GM06990 (cell line): ENCODE data around the gene ZNF438.

ENCODE experiments used
- DNase-seq: peaks from one replicate; pipeline ENCODE4 v3.0.0-alpha.2; 2011; ENCODE audit not compliant: insufficient read length; ENCODE audit errors: extremely low read depth
- H3K27me3 ChIP-seq: replicated peaks from 2 replicates; pipeline ENCODE4 v1.6.0; 2011; ENCODE audit warnings: low read length; ENCODE audit not compliant: control insufficient read depth, insufficient read depth
- H3K36me3 ChIP-seq: 2 replicates; pipeline ENCODE4 v1.5.1; 2011; ENCODE audit warnings: low read length; ENCODE audit not compliant: control insufficient read depth, insufficient read depth
- H3K4me3 ChIP-seq: replicated peaks from 2 replicates; pipeline ENCODE4 v1.5.1; 2011; ENCODE audit warnings: low read depth, mild to moderate bottlenecking, control low read depth, low read length
- TF ChIP-seq, protein P1 (sequence below): IDR thresholded peaks from 2 replicates; pipeline ENCODE4 v1.5.1; 2011; ENCODE audit warnings: low read length, control low read depth, mild to moderate bottlenecking, inconsistent platforms; ENCODE audit not compliant: insufficient read depth, poor library complexity, severe bottlenecking

ZNF438 gene

DNA sequence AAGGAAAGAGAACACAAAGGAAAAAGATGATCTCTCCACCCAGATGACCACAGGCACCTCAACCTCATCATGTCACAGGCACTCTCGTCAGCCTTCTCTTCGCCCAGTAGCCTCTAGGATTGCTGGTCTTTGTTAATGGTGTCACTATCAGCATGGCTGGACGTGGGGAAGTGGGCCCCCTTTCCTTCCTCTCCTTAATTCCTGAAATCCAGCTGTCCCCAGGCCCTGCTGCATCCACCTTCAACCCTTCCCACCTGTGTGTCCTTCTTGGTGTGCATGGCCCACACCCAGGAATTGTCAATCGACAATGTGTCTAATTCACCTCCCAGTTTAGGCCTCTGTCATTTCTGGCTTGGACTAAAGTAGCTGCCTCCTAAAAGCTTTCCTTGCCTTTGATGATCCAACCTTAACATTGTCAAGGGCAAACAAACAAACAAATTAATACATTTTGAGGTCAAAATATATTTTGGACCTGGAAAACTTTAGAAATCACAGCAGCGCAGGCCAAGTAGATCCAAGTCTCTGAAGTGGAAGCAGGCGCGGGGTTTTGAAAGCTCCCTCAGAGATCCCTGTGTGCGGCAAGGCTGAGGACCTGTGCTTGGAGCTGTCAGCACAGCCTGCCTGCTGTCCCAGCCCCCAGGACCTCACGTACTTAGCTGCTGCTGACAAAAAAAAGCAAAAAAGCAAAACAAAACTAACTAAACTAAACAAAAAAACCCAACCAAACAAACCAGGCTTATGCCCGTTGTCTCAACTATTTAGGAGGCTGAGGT lies 208.8 kb downstream of the ZNF438 start:
- no peak for DNase-seq
- Histone ChIP-seq H3K36me3 (no peaks in the 10 kb centered on the region), H3K27me3 (no peaks in the 10 kb centered on the region; the same call in 1 of the 2 replicates), H3K4me3 (no peak overlapping the region)
- TF ChIP-seq, protein P1, sequence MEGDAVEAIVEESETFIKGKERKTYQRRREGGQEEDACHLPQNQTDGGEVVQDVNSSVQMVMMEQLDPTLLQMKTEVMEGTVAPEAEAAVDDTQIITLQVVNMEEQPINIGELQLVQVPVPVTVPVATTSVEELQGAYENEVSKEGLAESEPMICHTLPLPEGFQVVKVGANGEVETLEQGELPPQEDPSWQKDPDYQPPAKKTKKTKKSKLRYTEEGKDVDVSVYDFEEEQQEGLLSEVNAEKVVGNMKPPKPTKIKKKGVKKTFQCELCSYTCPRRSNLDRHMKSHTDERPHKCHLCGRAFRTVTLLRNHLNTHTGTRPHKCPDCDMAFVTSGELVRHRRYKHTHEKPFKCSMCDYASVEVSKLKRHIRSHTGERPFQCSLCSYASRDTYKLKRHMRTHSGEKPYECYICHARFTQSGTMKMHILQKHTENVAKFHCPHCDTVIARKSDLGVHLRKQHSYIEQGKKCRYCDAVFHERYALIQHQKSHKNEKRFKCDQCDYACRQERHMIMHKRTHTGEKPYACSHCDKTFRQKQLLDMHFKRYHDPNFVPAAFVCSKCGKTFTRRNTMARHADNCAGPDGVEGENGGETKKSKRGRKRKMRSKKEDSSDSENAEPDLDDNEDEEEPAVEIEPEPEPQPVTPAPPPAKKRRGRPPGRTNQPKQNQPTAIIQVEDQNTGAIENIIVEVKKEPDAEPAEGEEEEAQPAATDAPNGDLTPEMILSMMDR: no peak

DNA sequence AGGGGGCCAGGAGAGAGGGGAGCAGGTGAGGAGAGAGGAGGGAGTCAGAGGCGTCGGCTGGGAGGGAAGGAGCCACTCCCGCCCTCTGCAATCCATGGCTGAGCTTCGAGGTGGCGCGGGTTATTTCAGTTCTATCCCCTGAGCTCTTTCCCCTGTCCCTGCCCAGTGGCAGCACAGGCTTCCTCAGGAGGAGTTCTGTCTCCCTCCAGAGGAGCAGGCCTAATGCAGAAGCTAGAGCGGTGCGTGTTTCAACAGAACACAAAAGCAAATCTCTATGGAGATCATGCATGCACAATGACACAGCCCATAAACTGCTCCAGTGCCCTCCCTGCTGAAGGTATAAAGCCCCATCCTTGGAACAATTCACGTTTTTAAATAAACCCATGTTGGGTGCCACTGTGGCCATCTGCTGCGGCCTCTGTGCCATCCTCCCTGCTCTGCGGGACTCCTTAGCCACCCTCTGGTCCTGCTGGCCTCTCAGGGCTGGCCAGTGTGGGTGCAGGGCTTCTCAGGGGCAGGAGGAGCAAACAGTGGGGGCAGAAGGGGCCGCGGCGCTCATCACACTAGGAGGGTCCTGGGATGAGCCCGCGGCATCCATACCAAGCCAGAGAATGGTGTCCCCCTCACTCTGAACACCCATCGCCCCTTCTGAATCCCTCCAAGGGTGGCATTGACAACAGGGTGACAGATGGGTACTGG lies 209.5 kb downstream of the ZNF438 start:
- H3K4me3 ChIP-seq: no peak overlapping the region
- TF ChIP-seq, protein P1: no peak
- H3K27me3 ChIP-seq: no peaks in the 10 kb centered on the region; the same call in 1 of the 2 replicates
- DNase-seq: no peak
- no peaks in the 10 kb centered on the region for H3K36me3 ChIP-seq

DNA sequence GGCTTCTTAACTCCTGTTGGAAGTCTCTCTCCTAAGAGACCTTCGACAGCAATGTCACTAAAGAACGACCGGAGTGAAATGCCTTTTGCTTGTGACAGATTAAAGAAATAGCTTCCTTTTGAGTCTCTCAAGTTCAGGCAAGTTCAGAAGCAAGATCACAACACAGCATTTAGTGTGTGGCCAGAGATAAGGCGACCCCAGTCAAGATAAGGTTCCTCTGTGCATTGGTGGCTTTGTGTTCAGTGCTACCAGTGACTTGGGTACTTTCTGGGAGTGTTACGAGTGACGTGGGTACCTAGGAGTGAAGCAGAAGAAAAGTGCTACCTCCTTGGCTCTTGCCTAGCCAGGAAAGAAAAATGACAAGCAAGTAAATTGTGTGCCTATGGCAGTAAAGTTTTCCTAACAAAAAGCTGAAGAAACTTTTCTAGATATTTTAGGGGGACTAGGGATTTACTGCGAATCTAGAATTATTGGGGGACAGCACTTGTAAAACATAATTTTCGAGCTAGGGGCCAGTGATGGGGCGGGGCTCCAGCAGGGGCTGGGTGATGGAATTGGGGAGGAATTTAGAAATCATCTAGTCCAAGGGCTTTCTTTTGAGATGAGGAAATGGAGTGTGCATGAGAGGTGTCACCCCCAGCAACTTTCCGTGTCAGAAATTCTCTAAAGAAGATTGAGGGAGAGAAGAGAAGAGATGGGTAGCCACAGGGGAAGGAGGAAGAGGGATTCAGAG lies 210.2 kb downstream of the ZNF438 start:
- H3K36me3 ChIP-seq: no peaks in the 10 kb centered on the region
- no peak for DNase-seq
- H3K4me3 ChIP-seq: no peak overlapping the region
- TF ChIP-seq, protein P1: no peak
- H3K27me3 ChIP-seq: no peaks in the 10 kb centered on the region

DNA sequence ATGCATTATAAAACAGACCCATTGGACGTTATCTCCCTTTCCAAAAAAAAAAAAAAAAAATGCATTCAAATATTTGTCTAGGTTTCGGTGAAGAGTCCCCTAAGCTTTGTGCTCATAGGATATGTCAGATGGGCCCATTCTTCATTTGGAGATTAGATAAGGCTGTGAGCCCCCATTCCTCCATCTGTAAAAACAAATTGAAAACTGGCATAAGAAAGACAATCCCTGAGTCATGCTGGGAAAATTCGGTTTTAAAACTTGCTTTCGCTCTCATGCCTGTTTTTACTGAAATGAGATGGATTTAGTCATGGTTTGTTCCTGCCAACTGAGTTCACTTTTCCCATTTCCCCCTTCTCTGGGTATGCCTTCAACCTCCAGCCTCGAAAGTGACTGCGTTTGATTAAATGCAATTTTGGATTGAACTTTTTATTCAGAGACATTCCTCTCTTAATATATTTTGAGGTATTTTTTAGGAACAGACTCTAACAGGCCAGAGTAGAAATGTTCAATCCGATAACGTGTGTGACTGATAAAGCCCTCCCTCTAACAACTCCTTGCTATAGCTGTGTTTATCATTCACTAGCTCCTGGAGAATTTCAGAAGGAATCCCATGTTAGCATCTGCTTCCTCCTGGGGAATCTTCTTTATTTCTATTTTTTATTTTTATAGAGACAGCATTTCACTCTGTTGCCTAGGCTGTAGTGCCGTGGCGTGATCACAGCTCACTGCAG lies 211.2 kb downstream of the ZNF438 start:
- no peaks in the 10 kb centered on the region for H3K36me3 ChIP-seq
- no peak overlapping the region for H3K4me3 ChIP-seq
- H3K27me3 ChIP-seq: no peaks in the 10 kb centered on the region
- DNase-seq: no peak
- TF ChIP-seq, protein P1: no peak

DNA sequence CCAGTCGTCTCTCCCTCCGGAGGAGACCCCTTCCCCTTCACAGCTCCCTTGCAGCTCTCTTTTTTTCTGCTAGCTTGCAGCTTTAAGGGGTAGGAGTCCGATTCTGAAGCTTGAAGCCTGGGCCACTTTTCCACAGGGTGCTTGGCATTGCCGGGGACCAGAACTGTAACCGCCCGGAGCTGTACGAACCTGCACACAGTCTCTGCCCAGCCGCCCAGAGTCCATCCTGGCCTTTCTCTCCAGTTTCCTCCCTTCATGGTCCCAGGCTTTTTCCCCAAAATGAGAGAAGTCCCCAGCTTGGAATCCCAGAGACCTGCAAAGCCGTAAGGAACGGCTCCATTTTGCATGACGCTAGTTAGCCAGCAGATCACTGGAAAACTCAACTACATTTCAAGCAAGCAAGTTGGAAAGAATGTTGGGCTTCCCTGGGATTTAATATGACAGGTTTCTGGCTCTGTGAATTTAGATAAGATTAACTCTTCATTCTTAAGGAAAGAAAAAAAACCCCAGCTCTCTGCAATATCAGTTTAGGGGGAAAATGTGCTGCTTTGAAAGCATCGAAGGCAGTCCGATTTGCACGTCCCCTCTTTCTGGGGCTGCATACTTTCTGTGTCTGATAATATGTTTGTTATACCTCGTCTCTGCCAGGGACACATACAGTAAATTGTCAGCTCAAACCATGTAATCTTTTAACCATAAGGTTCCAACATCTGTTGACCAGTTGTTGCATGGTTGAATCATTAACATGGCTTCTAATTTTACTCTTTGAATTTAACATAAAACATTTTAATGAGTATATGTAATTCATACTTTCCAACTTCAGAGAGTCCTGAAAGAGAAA lies 212.1 kb downstream of the ZNF438 start:
- no peak for DNase-seq
- no peaks in the 10 kb centered on the region for H3K27me3 ChIP-seq
- H3K36me3 ChIP-seq: no peaks in the 10 kb centered on the region
- no peak overlapping the region for H3K4me3 ChIP-seq
- TF ChIP-seq, protein P1: no peak
